ENCODE measurements around the gene SLC25A45.

SLC25A45 gene, protein sequence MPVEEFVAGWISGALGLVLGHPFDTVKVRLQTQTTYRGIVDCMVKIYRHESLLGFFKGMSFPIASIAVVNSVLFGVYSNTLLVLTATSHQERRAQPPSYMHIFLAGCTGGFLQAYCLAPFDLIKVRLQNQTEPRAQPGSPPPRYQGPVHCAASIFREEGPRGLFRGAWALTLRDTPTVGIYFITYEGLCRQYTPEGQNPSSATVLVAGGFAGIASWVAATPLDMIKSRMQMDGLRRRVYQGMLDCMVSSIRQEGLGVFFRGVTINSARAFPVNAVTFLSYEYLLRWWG

GRCh38 chr11:65382033-65382803, at the start of gene SLC25A45:
Gene SLC25A45 (minus strand): TSS chr11:65382646. CDS start chr11:65381951, 695 bp downstream.
- peak; percentile 63 for DNase-seq (ENCODE audit: low spot score)

DNA sequence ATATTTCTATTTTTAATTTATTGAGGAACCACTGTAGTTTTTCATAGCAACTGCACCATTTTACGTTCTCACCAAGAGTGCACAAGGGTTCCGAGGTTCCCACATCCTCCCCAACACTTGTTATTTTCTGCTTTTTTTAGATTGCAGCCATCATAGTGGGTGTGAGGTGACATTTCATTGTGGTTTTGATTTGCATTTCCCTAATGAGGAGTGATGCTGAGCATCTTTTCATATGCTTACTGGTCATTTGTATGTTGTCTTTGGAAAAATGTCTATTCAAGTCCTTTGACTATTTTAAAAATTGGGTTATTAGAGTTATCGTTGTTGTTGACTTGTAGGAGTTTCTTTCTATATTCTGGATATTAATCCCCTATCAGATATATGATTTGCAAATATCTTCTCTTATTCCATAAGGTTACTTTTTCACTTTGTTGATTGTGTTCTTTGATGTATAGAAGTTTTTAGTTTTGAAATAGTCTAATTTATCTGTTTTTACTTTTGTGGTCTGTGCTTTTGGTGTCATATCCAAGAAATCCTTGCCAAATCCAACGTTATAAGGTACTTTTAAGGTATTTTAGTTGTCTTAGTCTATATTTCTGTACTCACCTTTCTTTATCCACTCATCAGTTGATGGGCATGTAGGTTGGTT, 49.1 kb upstream of the SLC25A45 start:
- peak; percentile 30 for DNase-seq (ENCODE audit: low spot score)

- DNase-seq (ENCODE audit: low spot score): peak; percentile 56
Observed at GRCh38 chr11:65430406-65431217, 48.2 kb upstream of the SLC25A45 start.

DNA sequence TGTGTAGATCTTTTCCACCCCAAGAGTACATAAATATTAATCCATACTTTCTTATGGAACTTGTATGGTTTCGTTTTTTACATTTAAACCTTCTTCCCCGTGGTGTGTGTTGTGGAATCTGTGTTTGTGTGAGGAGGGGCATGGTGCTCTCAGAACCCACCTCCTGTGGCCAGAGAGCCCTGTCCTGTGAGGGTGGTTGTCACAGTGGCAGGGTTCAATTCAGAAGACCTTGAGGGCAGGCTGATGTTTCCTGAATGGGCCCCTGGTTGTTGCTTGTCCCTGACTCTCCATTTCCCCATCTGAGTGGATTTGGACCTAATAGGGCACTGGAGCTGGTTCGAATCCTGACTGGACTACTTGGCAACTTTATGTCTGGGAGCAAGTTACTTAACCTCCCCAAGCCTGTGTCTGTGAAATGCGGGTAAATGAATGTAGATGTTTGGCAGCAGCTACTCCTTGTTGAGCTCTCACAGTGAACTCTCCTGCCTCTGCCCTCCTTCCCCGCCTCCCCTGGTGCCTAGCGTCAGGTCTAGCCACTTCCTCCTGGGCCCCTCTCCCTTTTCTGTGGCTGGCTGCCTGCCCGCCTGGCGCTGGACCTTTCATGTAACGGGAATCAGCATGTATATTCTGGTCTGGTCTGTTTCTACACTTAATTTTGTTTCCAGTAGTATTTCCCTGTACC, 47.4 kb upstream of the SLC25A45 start:
- peak; percentile 77 for DNase-seq (ENCODE audit: low spot score)

DNA sequence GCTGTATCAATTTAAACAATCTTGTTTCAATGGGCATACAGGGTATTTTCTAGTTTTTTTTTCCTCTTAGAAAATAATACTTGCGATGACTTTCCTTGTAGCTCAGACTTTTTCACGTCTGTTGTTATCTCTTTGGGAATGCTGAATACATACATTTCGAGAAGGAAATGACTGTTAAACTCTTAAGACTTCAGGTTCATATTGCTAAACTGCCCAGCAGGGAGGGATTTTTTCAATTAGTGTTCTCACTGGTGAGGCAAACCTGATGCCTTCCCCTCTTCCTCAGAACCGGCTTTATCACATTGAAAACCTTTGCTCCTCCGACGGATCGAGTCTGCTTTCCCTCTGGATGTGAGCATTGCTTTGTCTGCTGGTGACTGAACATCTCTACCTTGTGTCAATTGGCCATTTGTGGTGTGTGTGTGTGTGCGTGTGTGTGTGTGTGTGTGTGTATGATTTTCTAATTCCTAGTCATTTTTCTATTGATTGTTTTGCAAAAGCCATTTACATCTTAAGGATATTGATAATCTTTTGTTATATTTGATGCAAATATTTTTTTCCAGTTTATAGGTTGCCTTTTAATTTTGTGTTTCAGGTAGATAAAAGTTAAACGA, 46.7 kb upstream of the SLC25A45 start:
- DNase-seq (ENCODE audit: low spot score): peak; percentile 80

GRCh38 chr11:65428578-65429067, 46.2 kb upstream of the SLC25A45 start:
- no peak for DNase-seq (ENCODE audit: low spot score)

- DNase-seq (ENCODE audit: low spot score): peak; percentile 73
Observed at GRCh38 chr11:65427691-65428577, 45.5 kb upstream of the SLC25A45 start.

DNA sequence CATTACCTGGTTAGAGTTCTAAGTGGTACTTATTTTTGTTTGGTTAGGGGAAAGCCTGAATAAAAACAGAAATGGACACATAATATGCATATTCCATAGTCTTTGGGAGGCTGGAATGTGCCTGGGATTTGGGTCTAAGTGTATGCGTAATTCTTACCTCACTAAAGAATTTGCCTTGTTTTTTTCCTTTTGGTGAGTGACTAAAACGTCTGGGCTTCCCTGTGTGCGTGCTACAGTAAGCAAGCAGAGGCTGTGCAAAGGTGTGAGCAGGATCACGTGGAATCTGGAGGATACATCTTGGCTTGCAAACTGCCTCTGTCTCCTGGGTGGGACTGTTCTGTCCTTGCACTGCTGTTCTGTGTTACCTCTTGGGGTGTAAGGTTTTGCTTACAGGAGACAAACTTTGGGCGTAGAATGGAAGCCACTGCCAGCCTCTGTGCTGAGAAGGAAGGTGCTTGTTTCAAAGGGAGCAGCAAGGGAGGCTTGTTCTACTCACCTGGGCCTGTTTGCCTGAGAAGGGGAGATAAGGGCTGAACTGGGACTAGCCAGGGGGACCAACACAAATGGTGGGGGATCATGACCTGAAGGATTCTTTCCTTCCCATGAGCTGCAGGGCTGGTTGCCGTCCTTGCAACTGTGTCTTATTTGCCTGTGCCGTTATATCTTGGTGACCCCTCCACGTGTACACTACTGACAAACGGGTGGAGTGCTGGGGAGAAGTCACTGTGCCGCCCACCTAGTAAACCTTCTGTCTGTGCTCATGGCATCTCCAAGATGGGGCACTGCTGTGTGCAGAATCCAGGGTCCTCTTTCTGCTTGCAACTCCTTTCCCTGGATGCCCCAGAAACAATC, 44.6 kb upstream of the SLC25A45 start:
- DNase-seq (ENCODE audit: low spot score): peak; percentile 88

- peak; percentile 66 for DNase-seq (ENCODE audit: low spot score)
Observed at GRCh38 chr11:65425971-65426838, 43.8 kb upstream of the SLC25A45 start.

GRCh38 chr11:65425105-65425970, 42.9 kb upstream of the SLC25A45 start:
- peak; percentile 78 for DNase-seq (ENCODE audit: low spot score)

DNA sequence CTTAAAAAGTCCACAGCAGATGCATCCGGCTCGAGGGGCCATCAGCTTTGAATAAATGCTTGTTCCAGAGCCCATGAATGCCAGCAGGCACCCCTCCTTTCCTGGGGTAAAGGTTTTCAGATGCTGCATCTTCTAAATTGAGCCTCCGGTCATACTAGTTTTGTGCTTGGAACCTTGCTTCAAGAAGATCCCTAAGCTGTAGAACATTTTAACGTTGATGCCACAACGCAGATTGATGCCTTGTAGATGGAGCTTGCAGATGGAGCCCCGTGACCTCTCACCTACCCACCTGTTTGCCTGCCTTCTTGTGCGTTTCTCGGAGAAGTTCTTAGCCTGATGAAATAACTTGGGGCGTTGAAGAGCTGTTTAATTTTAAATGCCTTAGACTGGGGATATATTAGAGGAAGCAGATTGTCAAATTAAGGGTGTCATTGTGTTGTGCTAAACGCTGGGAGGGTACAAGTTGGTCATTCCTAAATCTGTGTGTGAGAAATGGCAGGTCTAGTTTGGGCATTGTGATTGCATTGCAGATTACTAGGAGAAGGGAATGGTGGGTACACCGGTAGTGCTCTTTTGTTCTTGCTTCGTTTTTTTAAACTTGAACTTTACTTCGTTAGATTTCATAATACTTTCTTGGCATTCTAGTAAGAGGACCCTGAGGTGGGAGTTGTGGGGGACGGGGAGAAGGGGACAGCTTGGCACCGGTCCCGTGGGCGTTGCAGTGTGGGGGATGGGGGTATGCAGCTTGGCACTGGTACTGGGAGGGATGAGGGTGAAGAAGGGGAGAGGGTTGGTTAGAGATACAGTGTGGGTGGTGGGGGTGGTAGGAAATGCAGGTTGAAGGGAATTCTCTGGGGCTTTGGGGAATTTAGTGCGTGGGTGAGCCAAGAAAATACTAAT, 42.0 kb upstream of the SLC25A45 start:
- DNase-seq (ENCODE audit: low spot score): no peak

GRCh38 chr11:65423516-65424204, 41.2 kb upstream of the SLC25A45 start:
- DNase-seq (ENCODE audit: low spot score): peak; percentile 50

DNA sequence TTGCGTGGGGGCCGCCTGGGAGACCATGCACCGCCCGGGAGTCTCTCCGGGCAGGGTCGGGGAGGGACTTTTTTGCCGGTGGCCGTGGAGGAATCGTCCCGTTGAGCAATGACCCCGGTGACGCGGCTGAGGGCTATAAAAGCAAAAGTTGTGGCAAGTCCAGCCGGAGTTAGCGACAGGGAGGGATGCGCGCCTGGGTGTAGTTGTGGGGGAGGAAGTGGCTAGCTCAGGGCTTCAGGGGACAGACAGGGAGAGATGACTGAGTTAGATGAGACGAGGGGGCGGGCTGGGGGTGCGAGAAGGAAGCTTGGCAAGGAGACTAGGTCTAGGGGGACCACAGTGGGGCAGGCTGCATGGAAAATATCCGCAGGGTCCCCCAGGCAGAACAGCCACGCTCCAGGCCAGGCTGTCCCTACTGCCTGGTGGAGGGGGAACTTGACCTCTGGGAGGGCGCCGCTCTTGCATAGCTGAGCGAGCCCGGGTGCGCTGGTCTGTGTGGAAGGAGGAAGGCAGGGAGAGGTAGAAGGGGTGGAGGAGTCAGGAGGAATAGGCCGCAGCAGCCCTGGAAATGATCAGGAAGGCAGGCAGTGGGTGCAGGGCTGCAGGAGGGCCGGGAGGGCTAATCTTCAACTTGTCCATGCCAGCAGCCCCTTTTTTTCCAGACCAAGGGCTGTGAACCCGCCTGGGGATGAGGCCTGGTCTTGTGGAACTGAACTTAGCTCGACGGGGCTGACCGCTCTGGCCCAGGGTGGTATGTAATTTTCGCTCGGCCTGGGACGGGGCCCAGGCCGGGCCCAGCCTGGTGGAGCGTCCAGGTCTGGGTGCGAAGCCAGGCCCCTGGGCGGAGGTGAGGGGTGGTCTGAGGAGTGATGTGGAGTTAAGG, 40.4 kb upstream of the SLC25A45 start, which contains the start of gene NEAT1:
NEAT1 (plus strand) TSS at position 166 of the 883 bp plus-strand sequence.
- peak; percentile 86 for DNase-seq (ENCODE audit: low spot score)

All from cerebellar cortex (tissue), 1 donor.